Fibroblast of the conjunctiva (primary cell): ENCODE measurements around the gene SGCE.
"Not testable (repeated sequence)": the region's sequence is repeated elsewhere in the genome, so short reads cannot be mapped to it uniquely, and the experiment has no call there.

ENCODE experiments used
- DNase-seq: peaks from one replicate; pipeline ENCODE4 v3.0.0-alpha.2; 2010; ENCODE audit warnings: low read depth

The SGCE gene, protein sequence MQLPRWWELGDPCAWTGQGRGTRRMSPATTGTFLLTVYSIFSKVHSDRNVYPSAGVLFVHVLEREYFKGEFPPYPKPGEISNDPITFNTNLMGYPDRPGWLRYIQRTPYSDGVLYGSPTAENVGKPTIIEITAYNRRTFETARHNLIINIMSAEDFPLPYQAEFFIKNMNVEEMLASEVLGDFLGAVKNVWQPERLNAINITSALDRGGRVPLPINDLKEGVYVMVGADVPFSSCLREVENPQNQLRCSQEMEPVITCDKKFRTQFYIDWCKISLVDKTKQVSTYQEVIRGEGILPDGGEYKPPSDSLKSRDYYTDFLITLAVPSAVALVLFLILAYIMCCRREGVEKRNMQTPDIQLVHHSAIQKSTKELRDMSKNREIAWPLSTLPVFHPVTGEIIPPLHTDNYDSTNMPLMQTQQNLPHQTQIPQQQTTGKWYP

DNA sequence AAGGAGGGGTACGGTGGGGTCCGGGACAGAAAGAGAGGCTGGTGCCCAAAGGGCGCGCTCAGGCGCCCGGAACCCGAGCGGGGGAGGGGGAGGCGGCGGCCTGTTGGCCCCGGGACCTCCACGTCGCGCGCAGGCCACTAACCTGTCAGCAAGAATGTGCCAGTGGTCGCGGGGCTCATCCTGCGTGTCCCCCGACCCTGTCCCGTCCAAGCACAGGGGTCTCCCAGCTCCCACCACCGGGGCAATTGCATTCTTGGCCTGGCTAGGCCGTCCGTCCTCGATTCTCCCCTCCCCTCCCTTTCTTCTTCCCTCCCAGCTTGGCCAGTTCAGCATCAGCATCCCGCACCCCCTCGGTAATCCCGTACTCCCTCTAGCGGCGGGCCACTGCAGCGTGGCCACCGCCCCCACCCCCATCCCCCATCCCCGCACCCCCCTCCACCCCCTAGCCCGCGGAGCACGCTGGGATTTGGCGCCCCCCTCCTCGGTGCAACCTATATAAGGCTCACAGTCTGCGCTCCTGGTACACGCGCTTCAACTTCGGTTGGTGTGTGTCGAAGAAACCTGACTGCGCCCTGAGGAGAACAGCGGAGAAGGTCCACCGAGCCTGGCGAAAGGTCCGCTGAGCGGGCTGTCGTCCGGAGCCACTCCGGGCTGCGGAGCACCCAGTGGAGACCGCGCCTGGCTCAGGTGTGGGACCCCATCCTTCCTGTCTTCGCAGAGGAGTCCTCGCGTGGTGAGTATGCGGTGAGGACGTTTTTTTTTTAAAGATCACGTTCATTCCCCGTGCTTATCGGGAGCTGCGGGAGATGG is at the start of gene SGCE:
Gene SGCE (minus strand): TSS at position 286 of the 810 bp plus-strand sequence. CDS start 35 bp downstream, at position 251.
- DNase-seq, result peak; percentile 64

DNA sequence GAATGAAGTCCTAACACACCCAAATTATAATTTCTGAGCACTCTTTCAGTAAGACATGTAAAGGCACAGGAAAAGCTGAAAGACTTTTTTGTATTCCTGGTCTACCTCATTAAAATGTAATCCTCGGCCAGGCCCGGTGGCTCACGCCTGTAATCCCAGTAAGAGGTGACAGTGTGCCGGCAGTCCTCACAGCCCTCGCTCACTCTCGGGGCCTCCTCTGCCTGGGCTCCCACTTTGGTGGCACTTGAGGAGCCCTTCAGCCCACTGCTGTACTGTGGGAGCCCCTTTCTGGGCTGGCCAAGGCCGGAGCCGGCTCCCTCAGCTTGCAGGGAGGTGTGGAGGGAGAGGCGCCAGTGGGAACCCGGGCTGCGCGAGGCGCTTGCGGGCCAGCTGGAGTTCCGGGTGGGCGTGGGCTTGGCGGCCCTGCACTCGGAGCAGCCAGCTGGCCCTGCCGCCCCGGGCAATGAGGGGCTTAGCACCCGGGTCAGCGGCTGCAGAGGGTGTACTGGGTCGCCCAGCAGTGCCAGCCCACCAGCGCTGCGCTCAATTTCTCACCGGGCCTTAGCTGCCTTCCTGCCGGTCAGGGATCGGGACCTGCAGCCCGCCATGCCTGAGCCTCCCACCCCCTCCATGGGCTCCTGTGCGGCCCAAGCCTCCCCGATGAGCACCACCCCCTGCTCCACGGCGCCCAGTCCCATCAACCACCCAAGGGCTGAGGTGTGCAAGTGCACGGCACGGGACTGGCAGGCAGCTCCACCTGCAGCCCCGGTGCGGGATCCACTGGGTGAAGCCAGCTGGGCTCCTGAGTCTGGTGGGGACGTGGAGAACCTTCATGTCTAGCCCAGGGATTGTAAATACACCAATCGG is 49.5 kb upstream of the SGCE start:
- DNase-seq, result not testable (repeated sequence)

DNA sequence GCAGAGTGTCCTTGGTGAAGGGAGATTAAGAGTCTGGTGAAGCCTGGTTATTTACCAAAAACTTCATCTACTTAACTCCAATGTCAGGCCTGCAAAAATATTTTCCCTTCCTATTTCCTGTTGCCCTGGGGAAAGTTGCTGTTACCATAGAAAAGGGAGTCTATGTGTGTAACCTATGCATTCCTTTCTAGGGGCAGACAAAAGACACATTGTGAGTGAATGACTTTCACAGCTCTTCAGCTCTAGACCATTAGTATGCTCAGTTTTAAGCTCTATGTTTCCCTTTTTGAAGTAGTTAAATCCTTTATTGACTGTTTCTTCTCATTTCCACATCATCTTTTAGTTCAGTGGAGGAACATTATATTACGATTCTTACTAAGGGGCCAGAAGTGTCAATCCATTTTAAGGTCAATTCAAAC is 45.6 kb upstream of the SGCE start:
- DNase-seq, result no peak

DNA sequence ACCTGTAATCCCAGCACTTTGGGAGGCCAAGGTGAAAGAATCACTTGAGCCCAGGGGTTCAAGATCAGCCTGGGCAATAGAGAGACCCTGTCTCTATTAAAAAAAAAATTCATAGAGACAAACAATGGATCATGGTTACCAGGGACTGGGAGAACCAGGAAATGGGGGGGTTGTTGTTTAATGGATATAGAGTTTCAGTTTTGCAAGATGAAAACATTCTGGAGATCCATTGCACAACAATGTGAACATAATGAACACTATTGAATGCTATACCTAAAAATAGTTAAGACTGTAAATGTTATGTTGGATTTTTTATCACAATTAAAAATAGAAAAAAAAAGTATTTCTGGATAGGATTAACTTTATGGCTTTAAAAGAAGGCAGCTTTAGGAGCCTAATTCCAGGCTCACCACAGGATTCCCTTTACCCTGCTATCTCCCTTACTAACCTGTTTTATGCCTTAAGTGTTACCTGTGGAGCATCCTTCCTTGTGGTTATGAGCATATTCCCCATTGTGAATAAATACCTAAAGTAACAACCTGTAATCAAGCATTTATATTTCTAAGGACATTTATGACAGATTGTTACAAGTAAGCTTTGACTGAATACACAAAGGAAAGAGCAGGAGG is 45.1 kb upstream of the SGCE start:
- DNase-seq, result no peak

DNA sequence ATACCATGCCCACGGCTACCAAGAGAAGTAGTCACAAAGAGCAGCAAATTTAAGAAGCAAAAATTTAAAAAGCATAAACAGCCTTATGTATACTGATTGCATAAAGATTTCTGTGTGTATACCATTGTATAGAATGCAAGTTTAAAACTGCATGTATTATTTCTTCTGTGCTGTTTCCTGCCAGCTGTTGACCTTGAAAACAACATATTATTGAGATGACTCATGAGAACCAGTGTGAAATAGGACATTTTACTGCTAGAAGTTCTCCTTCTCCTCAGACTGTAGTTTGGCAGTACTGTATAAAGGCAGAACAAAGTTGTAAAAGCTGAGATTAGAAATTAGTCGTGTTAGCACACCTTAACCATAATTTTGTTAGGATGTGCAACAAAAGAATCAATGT is 42.3 kb upstream of the SGCE start:
- DNase-seq, result peak; percentile 75

DNA sequence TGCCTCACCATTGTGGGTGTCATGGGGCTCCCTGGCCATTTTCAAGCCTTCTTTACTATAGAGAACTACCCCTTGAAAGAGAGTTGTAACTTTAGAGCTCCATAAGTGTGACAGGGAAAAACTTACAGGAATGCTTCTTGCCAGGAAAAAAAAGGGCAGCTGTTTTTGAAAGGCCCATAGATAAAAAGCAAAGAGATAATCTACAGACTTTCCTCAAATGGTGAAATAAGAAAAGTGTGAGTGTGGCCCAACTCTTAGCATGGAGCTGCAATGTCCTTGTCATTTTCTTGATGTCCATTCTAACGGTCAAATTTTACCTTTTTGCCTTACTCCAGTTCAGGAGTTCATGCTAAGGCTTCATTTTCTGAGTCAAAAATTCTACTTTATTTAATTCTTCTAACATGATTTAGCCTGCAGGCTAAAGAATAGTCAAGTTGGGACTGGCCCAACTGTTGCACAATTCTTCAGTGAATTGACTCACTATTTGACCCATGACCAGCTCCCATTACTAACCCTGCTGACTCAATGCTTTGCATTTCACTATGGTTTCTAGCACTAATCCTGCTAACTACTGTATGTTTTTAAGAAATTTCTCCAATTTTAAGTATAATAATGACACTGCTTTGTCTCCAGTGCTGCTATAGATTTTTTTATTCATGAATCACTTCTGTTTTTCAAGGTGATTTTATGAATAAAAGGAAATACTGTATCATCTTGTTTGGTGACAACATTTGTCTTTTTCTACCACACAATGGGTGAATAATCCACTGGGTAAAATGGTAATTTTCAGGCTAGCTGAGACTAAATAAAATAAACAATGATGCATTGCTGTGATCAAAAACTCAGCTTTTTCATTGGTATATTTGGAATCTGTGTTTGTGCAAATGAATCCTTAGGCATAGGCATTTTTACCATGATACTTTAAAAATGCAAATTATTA is 41.4 kb upstream of the SGCE start:
- peak; percentile 95 for DNase-seq

DNA sequence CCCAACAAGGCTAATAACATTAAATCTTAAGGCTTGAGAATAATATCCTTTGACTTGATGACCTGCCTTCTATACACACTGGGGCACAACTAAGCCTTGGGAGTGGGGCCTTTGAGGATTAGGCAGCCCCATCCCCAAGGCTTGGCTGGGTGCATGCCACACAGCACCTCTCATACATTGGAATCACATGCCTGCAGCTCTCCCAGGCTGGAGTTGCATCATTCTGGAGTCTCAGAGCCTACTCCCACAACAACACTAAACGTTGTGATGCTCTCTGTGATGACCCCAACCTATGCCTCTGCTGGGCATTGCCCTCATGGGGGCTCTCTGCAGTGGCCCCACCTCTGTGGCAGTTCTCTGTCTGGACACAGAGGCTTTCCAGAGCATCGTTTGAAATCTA is 31.9 kb upstream of the SGCE start:
- DNase-seq, result no peak

DNA sequence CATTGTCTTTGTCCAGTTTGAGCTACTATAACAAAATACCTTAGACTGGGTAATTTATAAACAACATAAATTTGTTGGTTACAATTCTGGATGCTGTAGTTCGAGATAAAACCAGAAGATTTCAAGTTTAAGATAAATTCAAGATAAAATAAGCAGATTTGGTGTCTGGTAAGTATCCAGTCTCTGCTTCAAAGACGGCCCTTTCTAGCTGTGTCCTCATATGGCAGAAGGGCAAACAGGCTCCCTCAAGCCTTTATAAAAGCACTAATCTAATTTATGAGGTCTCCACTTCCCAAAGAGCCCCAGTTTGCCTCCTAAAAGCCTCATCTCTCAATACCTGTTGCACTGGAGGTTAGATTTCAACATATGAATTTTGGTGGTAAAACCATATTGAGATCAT is 31.1 kb upstream of the SGCE start:
- no peak for DNase-seq

DNA sequence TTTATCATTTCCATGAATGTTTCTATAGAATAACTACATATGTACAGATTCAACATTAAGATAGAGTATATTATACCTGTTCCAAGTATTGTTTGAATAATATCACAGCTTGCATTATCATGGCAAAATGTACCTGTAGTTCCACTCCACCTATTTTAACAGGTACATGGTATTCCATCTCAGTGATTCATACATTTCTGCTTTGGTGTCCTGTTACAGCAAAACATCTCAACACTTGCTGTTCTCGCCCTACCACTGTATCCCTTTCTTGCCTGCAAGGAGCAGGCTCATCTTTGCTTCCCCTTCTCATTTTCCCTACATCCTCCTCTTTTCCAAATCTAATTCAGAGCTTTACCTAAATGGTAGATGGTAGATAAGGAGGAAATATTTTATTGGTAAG is 27.1 kb upstream of the SGCE start:
- no peak for DNase-seq

DNA sequence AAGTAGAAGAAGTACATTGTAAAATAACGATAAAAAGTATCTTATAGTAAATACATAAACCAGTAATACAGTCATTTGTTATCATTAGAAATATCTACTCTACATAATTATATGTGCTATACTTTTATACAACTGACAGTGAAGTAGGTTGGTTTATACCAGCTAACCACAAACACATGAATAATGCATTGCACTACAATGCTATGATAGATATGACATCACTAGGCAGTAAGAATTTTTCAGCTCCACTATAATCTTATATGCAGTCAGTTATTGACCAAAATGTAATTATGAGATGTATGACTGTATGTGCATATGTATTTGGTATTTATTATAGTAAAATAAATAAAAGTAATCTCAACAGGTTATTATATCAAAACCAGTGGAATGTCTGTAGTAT is 23.4 kb upstream of the SGCE start:
- no peak for DNase-seq

DNA sequence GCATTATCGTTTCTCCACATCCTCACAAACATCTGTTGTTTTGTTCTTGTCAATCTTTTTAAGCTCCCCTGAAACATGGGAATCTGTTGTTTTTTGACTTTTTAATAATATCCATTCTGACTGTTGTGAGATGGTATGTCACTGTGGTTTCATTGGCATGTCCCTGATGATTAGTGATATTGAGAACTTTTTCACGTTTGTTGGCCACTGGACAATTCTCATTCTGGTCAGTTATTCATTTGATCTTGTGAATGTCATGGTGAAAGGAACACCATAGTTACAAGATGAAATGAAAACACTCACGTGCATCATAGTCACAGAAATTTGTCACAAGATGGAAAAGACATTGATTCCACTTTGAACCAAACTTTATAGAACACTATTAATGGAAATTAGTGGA is 20.5 kb upstream of the SGCE start:
- no peak for DNase-seq

DNA sequence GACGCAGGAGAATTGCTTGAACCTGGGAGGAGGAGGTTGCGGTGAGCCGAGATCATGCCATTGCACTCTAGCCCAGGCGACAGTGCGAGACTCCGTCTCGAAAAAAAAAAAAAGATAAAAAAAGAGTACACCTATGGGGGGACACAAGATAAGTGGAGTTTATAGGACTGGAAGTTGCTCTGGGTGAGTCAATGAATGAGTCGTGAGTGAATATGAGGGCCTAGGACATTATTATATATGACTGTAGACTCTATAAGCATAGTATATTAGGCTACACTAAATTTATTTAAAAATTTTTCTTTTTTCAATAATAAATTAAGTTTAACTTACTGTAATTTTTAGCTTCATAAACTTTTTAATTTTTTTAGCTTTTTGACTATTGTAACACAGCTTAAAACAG is 19.4 kb upstream of the SGCE start:
- DNase-seq, result no peak

DNA sequence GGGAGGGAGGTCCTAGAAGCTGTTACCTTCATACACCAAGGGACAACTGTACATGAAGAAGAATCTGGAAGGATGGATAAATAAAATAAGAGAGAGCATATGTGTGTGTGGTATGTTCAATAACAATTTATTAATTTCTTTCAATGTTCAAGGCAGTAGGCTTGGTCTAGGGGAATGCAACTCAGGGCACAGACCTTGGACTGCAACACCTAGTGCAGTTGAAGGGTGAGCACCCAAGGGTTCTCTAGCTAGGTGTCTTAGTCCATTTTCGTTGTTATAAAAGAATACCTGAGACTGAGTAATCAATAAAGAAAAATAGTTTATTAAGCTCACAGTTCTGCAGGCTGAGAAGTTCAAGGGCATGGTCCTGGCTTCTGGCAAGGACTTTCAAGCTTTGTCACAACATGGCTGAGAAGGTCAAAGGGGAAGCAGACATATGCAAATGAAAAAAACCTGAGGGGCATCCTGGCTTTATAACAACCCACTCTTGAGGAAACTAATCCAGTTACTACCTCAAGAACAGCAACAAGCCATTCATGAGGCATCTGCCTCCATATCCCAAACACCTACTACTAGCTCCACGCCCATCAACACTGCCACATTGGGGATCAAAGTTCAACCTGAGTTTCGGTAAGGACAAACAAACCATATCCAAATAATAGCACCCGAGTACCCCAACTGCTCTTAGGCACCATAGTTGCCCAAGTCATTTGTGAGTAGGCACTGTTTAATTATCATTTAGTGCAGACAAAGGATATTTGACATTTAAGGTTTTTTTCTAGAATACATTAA is 15.7 kb upstream of the SGCE start:
- DNase-seq, result no peak

DNA sequence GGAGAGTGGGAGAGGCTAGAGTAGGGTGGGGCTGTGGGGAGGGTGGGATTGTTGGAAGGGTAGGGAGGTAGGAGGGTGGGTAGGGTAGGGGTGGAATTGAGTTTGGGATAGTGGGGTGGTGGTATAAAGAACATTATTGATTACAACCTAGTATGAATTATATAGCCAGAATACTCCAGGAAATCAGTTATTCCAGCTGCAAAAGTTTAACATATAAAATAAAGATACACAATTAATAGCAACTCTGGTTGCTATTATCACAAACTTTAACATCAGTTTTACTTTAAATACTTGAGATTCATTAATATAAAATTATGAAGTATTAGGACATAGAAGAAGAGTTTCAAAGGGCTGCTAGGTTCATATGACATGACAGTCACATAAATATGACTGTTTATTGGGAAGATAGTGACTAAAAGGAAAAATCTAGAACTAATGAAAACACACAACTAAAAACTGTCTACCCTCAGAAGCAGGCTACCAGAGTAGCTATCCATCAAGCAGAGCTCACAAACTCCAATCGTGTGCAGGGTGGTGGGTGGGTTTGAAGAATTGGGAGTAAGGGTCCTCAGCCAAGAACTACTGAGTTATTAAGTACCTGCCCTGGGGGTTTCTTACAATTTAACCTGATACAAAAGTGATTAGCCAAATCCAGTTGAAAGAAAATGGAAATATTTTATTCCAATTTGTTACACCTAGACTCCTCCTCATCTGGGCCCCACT is 14.0 kb upstream of the SGCE start:
- no peak for DNase-seq

DNA sequence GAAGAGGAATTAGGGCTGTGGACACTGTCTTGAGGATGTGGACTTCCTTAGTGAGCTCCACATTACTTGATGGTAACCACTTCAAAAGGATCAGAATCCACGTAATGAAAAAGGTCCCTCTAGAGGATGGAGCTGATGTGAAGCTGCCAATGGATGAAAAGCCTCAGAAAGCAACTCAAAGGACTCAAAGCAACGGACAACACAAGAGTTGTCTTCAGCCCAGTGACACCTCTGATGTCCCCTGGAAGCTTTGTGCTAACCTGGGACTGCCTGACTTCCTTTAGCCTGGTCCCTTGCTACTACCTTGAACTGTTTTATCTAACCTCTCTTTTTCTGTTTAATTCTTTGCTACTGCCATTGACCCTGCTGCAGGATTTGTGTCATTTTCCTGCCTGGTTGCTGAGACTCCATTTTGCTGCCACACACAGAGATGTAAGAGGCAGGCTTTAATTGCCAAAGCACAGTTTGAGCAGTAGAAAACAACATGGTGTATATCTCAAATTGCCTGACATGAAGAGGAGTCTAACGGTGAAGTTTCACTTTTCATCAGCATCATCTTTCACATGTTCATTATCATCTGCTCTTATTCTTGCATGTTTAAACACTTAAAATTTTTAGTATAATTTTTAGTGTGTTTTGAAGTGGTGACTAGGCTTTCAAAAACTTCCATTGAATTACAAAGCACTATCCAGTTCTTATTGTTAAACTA is 11.1 kb upstream of the SGCE start:
- no peak for DNase-seq

DNA sequence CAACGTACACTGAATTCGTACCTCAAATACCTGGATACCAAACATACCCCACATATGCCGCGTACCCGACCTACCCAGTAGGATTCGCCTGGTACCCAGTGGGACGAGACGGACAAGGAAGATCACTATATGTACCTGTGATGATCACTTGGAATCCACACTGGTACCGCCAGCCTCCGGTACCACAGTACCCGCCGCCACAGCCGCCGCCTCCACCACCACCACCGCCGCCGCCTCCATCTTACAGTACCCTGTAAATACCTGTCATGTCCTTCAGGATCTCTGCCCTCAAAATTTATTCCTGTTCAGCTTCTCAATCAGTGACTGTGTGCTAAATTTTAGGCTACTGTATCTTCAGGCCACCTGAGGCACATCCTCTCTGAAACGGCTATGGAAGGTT is 9.5 kb upstream of the SGCE start:
- no peak for DNase-seq

DNA sequence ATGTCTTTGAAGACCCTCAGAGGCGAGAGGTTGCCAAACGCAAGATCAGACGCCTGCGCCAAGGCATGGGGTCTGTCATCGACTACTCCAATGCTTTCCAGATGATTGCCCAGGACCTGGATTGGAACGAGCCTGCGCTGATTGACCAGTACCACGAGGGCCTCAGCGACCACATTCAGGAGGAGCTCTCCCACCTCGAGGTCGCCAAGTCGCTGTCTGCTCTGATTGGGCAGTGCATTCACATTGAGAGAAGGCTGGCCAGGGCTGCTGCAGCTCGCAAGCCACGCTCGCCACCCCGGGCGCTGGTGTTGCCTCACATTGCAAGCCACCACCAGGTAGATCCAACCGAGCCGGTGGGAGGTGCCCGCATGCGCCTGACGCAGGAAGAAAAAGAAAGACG is 8.1 kb upstream of the SGCE start:
- no peak for DNase-seq

DNA sequence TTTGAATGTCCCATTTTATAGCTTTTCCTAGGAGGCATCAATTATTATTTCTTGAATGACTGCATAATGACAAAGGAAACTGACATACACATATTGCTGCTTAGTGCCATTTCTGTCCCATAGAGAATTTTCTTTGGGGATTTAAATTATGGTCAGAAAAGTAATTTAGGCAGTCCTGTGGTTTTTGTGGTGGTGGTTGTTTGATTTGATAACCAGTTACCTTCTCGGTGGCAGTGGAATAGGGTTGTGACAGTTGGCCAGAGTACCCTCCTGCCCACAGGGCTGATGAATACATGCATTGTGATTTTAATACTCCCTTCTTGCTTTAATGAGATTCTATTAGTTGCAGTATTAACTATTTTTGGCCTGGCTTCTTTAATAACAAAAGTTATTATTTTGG is 6.6 kb upstream of the SGCE start:
- DNase-seq, result no peak

DNA sequence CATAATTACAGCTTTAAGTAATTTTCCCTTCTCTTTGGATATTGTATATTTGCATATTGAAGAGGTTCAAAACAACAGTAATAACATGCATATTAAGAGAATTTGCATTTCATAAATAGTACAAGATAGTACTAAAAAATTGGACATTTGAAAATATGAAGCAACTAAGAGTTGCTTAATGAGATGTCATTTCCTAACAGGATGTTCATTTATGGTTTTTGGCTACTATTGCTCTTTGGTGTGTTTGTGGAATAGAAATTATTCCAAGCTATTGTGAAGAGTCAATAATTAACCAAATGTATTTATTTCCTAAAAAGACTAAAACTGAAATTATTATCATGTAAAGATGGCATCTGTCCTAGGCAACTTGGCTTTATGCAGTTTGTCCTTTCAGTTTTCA is 4.1 kb upstream of the SGCE start:
- no peak for DNase-seq
